K562 (cell line): Measurements from ENCODE around the gene EPN2. TPM values are rescaled to one million over a fixed set of nuclear protein-coding genes. Genes with fewer than 3 reads are reported as not detected.

Source experiments
- ATAC-seq: fragments of 200-7000 bp; cut with Tn5 transposase; 3 replicates; pipeline ENCODE4 v1.9.1; 2020; ENCODE audit warnings: moderate library complexity
- BruUV-seq: library from RNA; stranded (reverse); fragments of 400-500 nt; replicated peaks from 2 replicates; lab custom pipeline; 2021; lab: Mats Ljungman, UMichigan
- CTCF ChIA-PET: fragments of 300-600 bp; formaldehyde crosslinking; extraction: SDS; loops from one replicate; lab custom pipeline; 2021; ENCODE audit warnings: low intra/inter-chr PET ratio; lab: Yijun Ruan, JAX
- POLR2A ChIA-PET: fragments of 300-600, 350-650 bp; sonication (Branson Sonifier 250); formaldehyde crosslinking; extraction: SDS; loops from one replicate; lab custom pipeline; 2021; ENCODE audit warnings: antibody characterized with exemption, inconsistent platforms; lab: Yijun Ruan, JAX
- DNase-seq, 4 experiments: peaks; one replicate each; pipeline versions ENCODE4 v3.0.0 to v3.0.0-alpha.2; 2011 to 2018; ENCODE audit warnings: low spot score in 3 of 4, mixed read lengths in 3 of 4; ENCODE audit errors: extremely low read depth in 1 of 4
- FAIRE-seq: peaks from 2 replicates; lab custom pipeline; 2011; peaks lifted over from hg19 to GRCh38; lab: Jason Lieb, UNC
- H2AFZ ChIP-seq: 2 replicates; pipeline ENCODE4 v1.6.0; 2011; ENCODE audit warnings: low read depth, low read length, control low read depth, inconsistent platforms
- H3K27ac ChIP-seq: fragments of 200-600 bp; 3 replicates; pipeline ENCODE4 v1.8.0; 2011; ENCODE audit warnings: low read depth, mild to moderate bottlenecking, control low read depth, inconsistent platforms, low read length, moderate library complexity, mixed read lengths; ENCODE audit errors: extremely low read depth
- H3K27me3 ChIP-seq, 2 experiments: fragments of 300-600 bp in 1 of 2; 2 replicates in 1 of 2; 3 replicates in 1 of 2; pipeline versions ENCODE4 v1.6.0 to v1.8.0; 2011; ENCODE audit warnings: inconsistent platforms in 2 of 2, low read length in 2 of 2, mild to moderate bottlenecking in 1 of 2, mixed read lengths in 1 of 2, moderate library complexity in 1 of 2; ENCODE audit not compliant: control insufficient read depth in 2 of 2, insufficient read depth in 2 of 2
- H3K36me3 ChIP-seq: fragments of 300-600 bp; 3 replicates; pipeline ENCODE4 v1.8.0; 2011; ENCODE audit warnings: mild to moderate bottlenecking, low read length, inconsistent platforms; ENCODE audit not compliant: control insufficient read depth, insufficient read depth
- H3K4me1 ChIP-seq, 2 experiments: fragments of 200-600 bp in 1 of 2; replicated peaks in 1 of 2; 2 replicates in 1 of 2; 3 replicates in 1 of 2; pipeline versions ENCODE4 v1.5.1 to v1.8.0; 2011; ENCODE audit warnings: inconsistent platforms in 2 of 2, low read length in 2 of 2, mild to moderate bottlenecking in 1 of 2, mixed read lengths in 1 of 2, moderate library complexity in 1 of 2; ENCODE audit not compliant: control insufficient read depth in 2 of 2, insufficient read depth in 2 of 2
- H3K4me2 ChIP-seq: 2 replicates; pipeline ENCODE4 v1.6.1; 2011; ENCODE audit warnings: low read length, control low read depth, inconsistent platforms, mixed read lengths; ENCODE audit not compliant: insufficient read depth
- H3K4me3 ChIP-seq: fragments of 200-600 bp; sonication (generic), shearing (Covaris generic); 2 replicates; pipeline ENCODE4 v1.5.1; 2016; ENCODE audit warnings: control low read depth, inconsistent platforms
- H3K79me2 ChIP-seq: fragments of 200-600 bp; 3 replicates; pipeline ENCODE4 v1.8.0; 2011; ENCODE audit warnings: low read length, inconsistent platforms; ENCODE audit not compliant: control insufficient read depth, insufficient read depth
- H3K9ac ChIP-seq, 2 experiments: 2 replicates each; pipeline versions ENCODE4 v1.6.0 to v1.6.1; 2011; ENCODE audit warnings: low read depth in 2 of 2, low read length in 2 of 2, control low read depth in 1 of 2, inconsistent platforms in 1 of 2, mild to moderate bottlenecking in 1 of 2, mixed read lengths in 1 of 2; ENCODE audit not compliant: insufficient read depth in 1 of 2
- H3K9me1 ChIP-seq: one replicate; pipeline ENCODE4 v1.6.0; 2011; ENCODE audit warnings: inconsistent platforms, mild to moderate bottlenecking, low read length, moderate library complexity; ENCODE audit not compliant: control insufficient read depth, insufficient read depth
- H3K9me3 ChIP-seq: replicated peaks from 2 replicates; pipeline ENCODE4 v1.5.1; 2011; ENCODE audit warnings: low read depth, low read length, inconsistent platforms; ENCODE audit not compliant: control insufficient read depth, insufficient read depth
- H4K20me1 ChIP-seq: replicated peaks from 2 replicates; pipeline ENCODE4 v1.6.1; 2011; ENCODE audit warnings: low read length, inconsistent platforms, mixed read lengths; ENCODE audit not compliant: control insufficient read depth, insufficient read depth
- CBX3 ChIP-seq, 2 experiments: IDR thresholded peaks; 1 replicate in 1 of 2; 2 replicates in 1 of 2; pipeline ENCODE4 v1.6.1; 2012; ENCODE audit warnings: inconsistent platforms in 2 of 2, low read length in 2 of 2, borderline replicate concordance in 1 of 2, control low read depth in 1 of 2
- CC2D1A ChIP-seq: fragments of 450-650 bp; IDR thresholded peaks from 2 replicates; pipeline ENCODE4 v1.6.1; 2017; ENCODE audit warnings: mild to moderate bottlenecking
- CHAMP1 ChIP-seq: fragments of 450-650 bp; IDR thresholded peaks from 2 replicates; pipeline ENCODE4 v1.6.1; 2016; ENCODE audit warnings: mild to moderate bottlenecking
- CHD4 ChIP-seq: fragments of 200-600 bp; sonication (generic); IDR thresholded peaks from 3 replicates; pipeline ENCODE4 v1.6.1; 2012; ENCODE audit warnings: low read depth, mild to moderate bottlenecking, mixed read lengths, low read length, inconsistent platforms; ENCODE audit not compliant: insufficient read depth, insufficient replicate concordance, poor library complexity, severe bottlenecking
- CLOCK ChIP-seq: fragments of 250-450 bp; sonication (Bioruptor Pico); IDR thresholded peaks from 2 replicates; pipeline ENCODE4 v1.4.0; 2020; ENCODE audit warnings: mild to moderate bottlenecking, moderate library complexity, borderline replicate concordance
- HES1 ChIP-seq: fragments of 450-650 bp; IDR thresholded peaks from 2 replicates; pipeline ENCODE4 v1.6.1; 2016; ENCODE audit warnings: low read depth, mild to moderate bottlenecking, moderate library complexity
- MTA2 ChIP-seq: fragments of 450-650 bp; IDR thresholded peaks from 2 replicates; pipeline ENCODE4 v1.6.1; 2016; ENCODE audit warnings: low read depth
- SREBF1 ChIP-seq: fragments of 150-350 bp; IDR thresholded peaks from 2 replicates; pipeline ENCODE4 v1.6.1; 2014; ENCODE audit warnings: antibody characterized with exemption, low read depth, low read length, borderline replicate concordance
- ZKSCAN8 ChIP-seq: fragments of 200-800 bp; sonication (Bioruptor generic); IDR thresholded peaks from 2 replicates; pipeline ENCODE4 v1.6.1; 2016; ENCODE audit warnings: missing genetic modification characterization, missing compliant biosample characterization
- ZNF57 ChIP-seq: fragments of 450-650 bp; formaldehyde crosslinking; IDR thresholded peaks from 2 replicates; pipeline ENCODE4 v1.4.0; 2020; ENCODE audit warnings: mild to moderate bottlenecking, moderate library complexity
- ZNF76 ChIP-seq: fragments of 250-450 bp; sonication (Bioruptor Pico); IDR thresholded peaks from 2 replicates; pipeline ENCODE4 v1.4.0; 2020; ENCODE audit warnings: mild to moderate bottlenecking, moderate library complexity, borderline replicate concordance
- WGBS: fragments of 100-300 bp; shearing (Covaris generic); methylation state at CpG from one replicate; pipeline ENCODE4 v1.1.6; 2016; ENCODE audit warnings: low coverage, mixed read lengths; ENCODE audit not compliant: insufficient coverage; ENCODE audit errors: missing lambda C conversion rate; 5-methylcytosine and 5-hydroxymethylcytosine counted together
- in situ Hi-C: fragments of 300-500 bp; cut with MboI; formaldehyde crosslinking; loops from 4 replicates; pipeline ENCODE4 v1.15.0; 2018; ENCODE audit warnings: inconsistent platforms, mixed read lengths
- intact Hi-C: fragments of 100-400 bp; cut with micrococcal nuclease; formaldehyde crosslinking; loops from 2 replicates; pipeline ENCODE4 v1.14.2; 2022
- polyA plus RNA-seq, 8 experiments: library from polyadenylated mRNA; depleted of rRNA in 4 of 8; stranded (reverse) in 5 of 8; unstranded in 3 of 8; fragments of >200 nt; fragmentation: Nextera tagmentation in 2 of 8; fragmentation: Illumina TruSeq in 1 of 8; extraction: Ambion mirVana in 2 of 8; extraction: Trizol in 1 of 8; gene quantifications; 2 replicates each; pipeline versions ENCODE4 v1.2.1 to v1.2.3, GENCODE V29; 2011 to 2014; ENCODE audit warnings: inconsistent platforms in 1 of 8, missing spikeins in 1 of 8
- total RNA-seq, 7 experiments: library from RNA; depleted of rRNA in 6 of 7; stranded (reverse); fragments of >200 nt in 6 of 7; fragmentation: Illumina TruSeq in 2 of 7; extraction: Trizol in 2 of 7; gene quantifications; 2 replicates each; pipeline versions ENCODE4 v1.2.1 to v1.2.3, GENCODE V29; 2011 to 2021; ENCODE audit warnings: low replicate concordance in 1 of 7

The EPN2 gene
- total and polyA plus RNA-seq, 9 of the 15 experiments (the other 6 are each of a cell fraction or from before 2014, with no cell fraction given): 1.0 to 12.9 (median 8.9) TPM

- no peak overlapping the region for H3K27ac ChIP-seq
- peaks cover 0 to 23% of the 10 kb centered on the region in 2 experiments; a peak in 2 of 5 replicates for H3K4me1 ChIP-seq
- no peak for FAIRE-seq
- no peaks in the 10 kb centered on the region for H3K9me1 ChIP-seq
- no peaks in the 10 kb centered on the region for H3K79me2 ChIP-seq
- in situ Hi-C loops: no loop called here
- H3K4me2 ChIP-seq: no peak overlapping the region
- ChIA-PET POLR2A (interaction anchor here (0.8 kb wide), 1 partner anchor 123 kb away, joined by 3 read pairs; no protein-coding TSS in a partner anchor), CTCF (no interaction called here)
- no peaks in the 10 kb centered on the region for H3K36me3 ChIP-seq
- H2AFZ ChIP-seq: no peak overlapping the region
- H3K9me3 ChIP-seq: no peaks in the 10 kb centered on the region
- H3K9ac ChIP-seq: no peak overlapping the region
- no peak for ATAC-seq
- BruUV-seq: no TSS peak
- 36% methylated on average over 2 of the region's 2 CpGs for WGBS
- intact Hi-C loops: no loop called here
- no peaks in the 10 kb centered on the region for H3K27me3 ChIP-seq
- H3K4me3 ChIP-seq: no peak overlapping the region
- TF ChIP-seq ZKSCAN8 (CRISPR knock-in tag): no peak
- no peak for TF ChIP-seq CC2D1A
- no peak for TF ChIP-seq HES1
- TF ChIP-seq MTA2: no peak
- TF ChIP-seq CHAMP1: no peak
- no peak for TF ChIP-seq SREBF1
- no peak for TF ChIP-seq CBX3 (IDR thresholded peaks at IDR 0.05; ENCODE audit: borderline replicate concordance in 1 of 2, low read length in 2 of 2)
- no peak for TF ChIP-seq ZNF57 (CRISPR knock-in tag)
- no peak for TF ChIP-seq ZNF76 (CRISPR knock-in tag)
- no peak for TF ChIP-seq CLOCK (CRISPR knock-in tag)
- no peak for TF ChIP-seq CHD4
- H4K20me1 ChIP-seq: no peaks in the 10 kb centered on the region; the same call in 1 of the 2 replicates
- DNase-seq: no peak
These were observed 102.2 kb downstream of the EPN2 start for GRCh38 chr17:19339341-19339815.
